ENCODE results near the gene ENTPD3. TPM values are rescaled to one million over a fixed set of nuclear protein-coding genes. Genes with fewer than 3 reads are reported as not detected.
A peak's percentile ranks its signal among the peaks of the same experiment; 100 is the strongest.

ENTPD3 gene
- total and polyA plus RNA-seq, 2 of the 13 experiments (the other 11 are each of a cell fraction or from before 2014, with no cell fraction given), result 0.07 TPM; not detected in 1

GRCh38 chr3:40456940-40457823 is 70.2 kb downstream of the ENTPD3 start, which contains the start of gene RPL14 (continued):
- peak; percentile 16; the same call in 1 of the 2 replicates for TF ChIP-seq PRDM15 (CRISPR knock-in tag; IDR thresholded peaks at IDR 0.05)
- 0 out of 2 replicates have a peak, but pooled peaks have one; percentile 59 for TF ChIP-seq ZBTB42 (CRISPR knock-in tag; IDR thresholded peaks at IDR 0.05)
- TF ChIP-seq SAP130 (CRISPR knock-in tag; IDR thresholded peaks at IDR 0.05; ENCODE audit: low read depth), result peak; percentile 93
- TF ChIP-seq YEATS4 (CRISPR knock-in tag; IDR thresholded peaks at IDR 0.05; ENCODE audit: borderline replicate concordance), result peak; percentile 96
- peak; percentile 78; the same call in 1 of the 2 replicates for TF ChIP-seq HDAC1 (CRISPR knock-in tag; IDR thresholded peaks at IDR 0.05)
- TF ChIP-seq ZNF788 (CRISPR knock-in tag; IDR thresholded peaks at IDR 0.05; ENCODE audit: borderline replicate concordance), result no peak; the same call in 1 of the 2 replicates
- no peak for TF ChIP-seq KIAA2018 (CRISPR knock-in tag; IDR thresholded peaks at IDR 0.05; ENCODE audit: borderline replicate concordance)
- no peak for TF ChIP-seq CREB3 (CRISPR knock-in tag; IDR thresholded peaks at IDR 0.05)
- TF ChIP-seq SP5 (CRISPR knock-in tag; IDR thresholded peaks at IDR 0.05; ENCODE audit: borderline replicate concordance, low read depth), result no peak
- peak; percentile 76; the same call in 1 of the 2 replicates for TF ChIP-seq CAMTA2 (CRISPR knock-in tag; IDR thresholded peaks at IDR 0.05; ENCODE audit: borderline replicate concordance)
- peak; percentile 46; the same call in 1 of the 2 replicates for TF ChIP-seq ZNF331 (CRISPR knock-in tag; IDR thresholded peaks at IDR 0.05)
- TF ChIP-seq AGO1 (IDR thresholded peaks at IDR 0.05; ENCODE audit: low read depth, low read length, poor library complexity, severe bottlenecking), result no peak
